Endothelial cell of umbilical vein (primary cell): ENCODE results near the gene UNC5C. TPM values are rescaled to one million over a fixed set of nuclear protein-coding genes. Genes with fewer than 3 reads are reported as not detected.

ENCODE experiments used
- BruUV-seq: library from RNA; stranded (reverse); fragments of 400-500 nt; replicated peaks from 2 replicates; lab custom pipeline; 2021; lab: Mats Ljungman, UMichigan
- CTCF ChIA-PET: fragments of 300-600, 350-600 bp; sonication (Branson Sonifier 250); formaldehyde crosslinking; loops from one replicate; lab custom pipeline; 2021; ENCODE audit warnings: antibody characterized with exemption, inconsistent platforms; lab: Charles Lee
- POLR2A ChIA-PET: fragments of 300-600, 350-600 bp; sonication (Branson Sonifier 250); formaldehyde crosslinking; loops from one replicate; lab custom pipeline; 2021; ENCODE audit warnings: antibody characterized with exemption, inconsistent platforms; lab: Charles Lee
- DNase-seq: peaks from one replicate; pipeline ENCODE4 v3.0.0-alpha.2; 2011; ENCODE audit warnings: low read depth, low spot score
- FAIRE-seq: peaks from 2 replicates; lab custom pipeline; 2011; peaks lifted over from hg19 to GRCh38; lab: Jason Lieb, UNC
- H2AFZ ChIP-seq: 2 replicates; pipeline ENCODE4 v1.6.0; 2012; ENCODE audit warnings: low read depth, low read length, control low read depth, inconsistent platforms
- H3K27ac ChIP-seq: 2 replicates; pipeline ENCODE4 v1.5.1; 2011; ENCODE audit warnings: low read depth, mild to moderate bottlenecking, control low read depth, low read length, moderate library complexity; ENCODE audit not compliant: insufficient read depth
- H3K27me3 ChIP-seq, 2 experiments: 2 replicates each; pipeline versions ENCODE4 v1.6.0 to v1.6.1; 2011; ENCODE audit warnings: low read length in 2 of 2, mixed read lengths in 1 of 2; ENCODE audit not compliant: control insufficient read depth in 2 of 2, insufficient read depth in 2 of 2
- H3K36me3 ChIP-seq, 2 experiments: 2 replicates in 1 of 2; 3 replicates in 1 of 2; pipeline ENCODE4 v1.5.1; 2011; ENCODE audit warnings: low read length in 2 of 2, mild to moderate bottlenecking in 1 of 2, moderate library complexity in 1 of 2; ENCODE audit not compliant: control insufficient read depth in 2 of 2, insufficient read depth in 2 of 2; ENCODE audit errors: extremely low read depth in 1 of 2
- H3K4me1 ChIP-seq: 3 replicates; pipeline ENCODE4 v1.5.1; 2011; ENCODE audit warnings: mild to moderate bottlenecking, low read length; ENCODE audit not compliant: control insufficient read depth, insufficient read depth; ENCODE audit errors: extremely low read depth
- H3K4me2 ChIP-seq: 2 replicates; pipeline ENCODE4 v1.6.1; 2011; ENCODE audit warnings: low read length, control low read depth, mixed read lengths; ENCODE audit not compliant: insufficient read depth
- H3K4me3 ChIP-seq, 3 experiments: fragments of 200-600 bp in 1 of 3; sonication (generic), shearing (Covaris generic) in 1 of 3; replicated peaks in 1 of 3; 2 replicates each; pipeline ENCODE4 v1.5.1; 2011 to 2016; ENCODE audit warnings: control low read depth in 3 of 3, low read length in 3 of 3, mild to moderate bottlenecking in 2 of 3, inconsistent platforms in 1 of 3, low read depth in 1 of 3, moderate library complexity in 1 of 3; ENCODE audit not compliant: insufficient read depth in 1 of 3
- H3K79me2 ChIP-seq: 2 replicates; pipeline ENCODE4 v1.6.0; 2012; ENCODE audit warnings: low read length, inconsistent platforms; ENCODE audit not compliant: control insufficient read depth, insufficient read depth
- H3K9ac ChIP-seq: replicated peaks from 2 replicates; pipeline ENCODE3; 2011; ENCODE audit warnings: low read length, control low read depth; ENCODE audit not compliant: insufficient read depth; ENCODE audit errors: extremely low read depth
- H3K9me1 ChIP-seq: replicated peaks from 3 replicates; pipeline ENCODE4 v1.6.0; 2011; ENCODE audit warnings: mild to moderate bottlenecking, low read length; ENCODE audit not compliant: control insufficient read depth, insufficient read depth; ENCODE audit errors: extremely low read depth
- H3K9me3 ChIP-seq: replicated peaks from 2 replicates; pipeline ENCODE4 v1.5.1; 2012; ENCODE audit warnings: low read length, inconsistent platforms; ENCODE audit not compliant: control insufficient read depth, insufficient read depth
- H4K20me1 ChIP-seq: replicated peaks from 2 replicates; pipeline ENCODE3; 2011; ENCODE audit warnings: mild to moderate bottlenecking, low read length; ENCODE audit not compliant: control insufficient read depth, insufficient read depth; ENCODE audit errors: extremely low read depth
- EZH2 ChIP-seq: IDR thresholded peaks from 2 replicates; pipeline ENCODE4 v1.6.1; 2012; ENCODE audit warnings: borderline replicate concordance, low read depth, mild to moderate bottlenecking, moderate library complexity, low read length, inconsistent platforms; ENCODE audit not compliant: severe bottlenecking
- FOS ChIP-seq: IDR thresholded peaks from 2 replicates; pipeline ENCODE4 v1.6.1; 2011; ENCODE audit warnings: mild to moderate bottlenecking, low read length, moderate library complexity, borderline replicate concordance; ENCODE audit not compliant: insufficient read depth
- GATA2 ChIP-seq: IDR thresholded peaks from 2 replicates; pipeline ENCODE4 v1.7.0; 2011; ENCODE audit warnings: low read depth, mild to moderate bottlenecking, moderate library complexity, mixed read lengths, low read length; ENCODE audit not compliant: insufficient read length, insufficient read depth
- JUN ChIP-seq: IDR thresholded peaks from 2 replicates; pipeline ENCODE4 v1.6.1; 2011; ENCODE audit warnings: borderline replicate concordance, low read depth; ENCODE audit not compliant: insufficient read length, insufficient read depth
- MAX ChIP-seq: IDR thresholded peaks from 2 replicates; pipeline ENCODE4 v1.6.1; 2011; ENCODE audit not compliant: insufficient read depth, insufficient read length
- MYC ChIP-seq: IDR thresholded peaks from one replicate; pipeline ENCODE4 v1.6.1; 2011; ENCODE audit warnings: mild to moderate bottlenecking, low read depth, low read length
- POLR2A ChIP-seq: IDR thresholded peaks from 2 replicates; pipeline ENCODE4 v1.6.1; 2012; ENCODE audit warnings: low read depth, mild to moderate bottlenecking, control low read depth, low read length
- POLR2AphosphoS5 ChIP-seq: IDR thresholded peaks from 2 replicates; pipeline ENCODE4 v1.6.1; 2012; ENCODE audit warnings: low read depth, mild to moderate bottlenecking, control low read depth, low read length, moderate library complexity; ENCODE audit not compliant: insufficient read depth
- dilution Hi-C: fragments of 300-500 bp; cut with MboI; formaldehyde crosslinking; loops from one replicate; pipeline ENCODE4 v1.15.0; 2019; ENCODE audit warnings: low sequenced_read_pairs; ENCODE audit not compliant: extremely low pct_ligation_motif_present
- intact Hi-C: fragments of 100-400 bp; cut with micrococcal nuclease; formaldehyde crosslinking; loops from one replicate; pipeline ENCODE4 v1.10.0; 2022
- polyA plus RNA-seq, 4 experiments: library from polyadenylated mRNA; depleted of rRNA in 3 of 4; stranded (reverse) in 3 of 4; unstranded in 1 of 4; fragments of >200 nt; gene quantifications; 2 replicates each; pipeline versions ENCODE4 v1.2.1 to v1.2.3, GENCODE V29; 2011 to 2012; ENCODE audit warnings: missing spikeins in 1 of 4
- total RNA-seq: library from RNA; stranded (reverse); gene quantifications from 2 replicates; pipeline ENCODE4 v1.2.3, GENCODE V29; 2021
- TF ChIP-seq, protein P1 (sequence below), 2 donors: IDR thresholded peaks; 1 replicate in 1 of 2; 2 replicates in 1 of 2; pipeline ENCODE4 v1.5.1; 2011; ENCODE audit warnings: low read length in 2 of 2, mild to moderate bottlenecking in 2 of 2, moderate library complexity in 2 of 2, control low read depth in 1 of 2, inconsistent platforms in 1 of 2, low read depth in 1 of 2; ENCODE audit not compliant: insufficient read depth in 1 of 2; ENCODE audit errors: extremely low read depth in 1 of 2

The UNC5C gene
- total and polyA plus RNA-seq, 2 donors (not counting 3 experiments of a cell fraction or from before 2014, with no cell fraction given) = 0.44 to 0.53 TPM

- Histone ChIP-seq H3K9me1 (no peaks in the 10 kb centered on the region), H3K36me3 (no peaks in the 10 kb centered on the region), H3K9ac (no peak overlapping the region), H3K4me3 (no peak overlapping the region), H3K4me1 (peaks cover 25% of the 10 kb centered on the region), H3K4me2 (no peak overlapping the region), H3K9me3 (no peaks in the 10 kb centered on the region), H3K79me2 (no peaks in the 10 kb centered on the region), H3K27ac (no peak overlapping the region), H3K27me3 (no peaks in the 10 kb centered on the region), H4K20me1 (no peaks in the 10 kb centered on the region), H2AFZ (no peak overlapping the region)
- no TSS peak for BruUV-seq
- ChIA-PET CTCF (no interaction called here), POLR2A (no interaction called here)
- TF ChIP-seq, protein P1, sequence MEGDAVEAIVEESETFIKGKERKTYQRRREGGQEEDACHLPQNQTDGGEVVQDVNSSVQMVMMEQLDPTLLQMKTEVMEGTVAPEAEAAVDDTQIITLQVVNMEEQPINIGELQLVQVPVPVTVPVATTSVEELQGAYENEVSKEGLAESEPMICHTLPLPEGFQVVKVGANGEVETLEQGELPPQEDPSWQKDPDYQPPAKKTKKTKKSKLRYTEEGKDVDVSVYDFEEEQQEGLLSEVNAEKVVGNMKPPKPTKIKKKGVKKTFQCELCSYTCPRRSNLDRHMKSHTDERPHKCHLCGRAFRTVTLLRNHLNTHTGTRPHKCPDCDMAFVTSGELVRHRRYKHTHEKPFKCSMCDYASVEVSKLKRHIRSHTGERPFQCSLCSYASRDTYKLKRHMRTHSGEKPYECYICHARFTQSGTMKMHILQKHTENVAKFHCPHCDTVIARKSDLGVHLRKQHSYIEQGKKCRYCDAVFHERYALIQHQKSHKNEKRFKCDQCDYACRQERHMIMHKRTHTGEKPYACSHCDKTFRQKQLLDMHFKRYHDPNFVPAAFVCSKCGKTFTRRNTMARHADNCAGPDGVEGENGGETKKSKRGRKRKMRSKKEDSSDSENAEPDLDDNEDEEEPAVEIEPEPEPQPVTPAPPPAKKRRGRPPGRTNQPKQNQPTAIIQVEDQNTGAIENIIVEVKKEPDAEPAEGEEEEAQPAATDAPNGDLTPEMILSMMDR (IDR thresholded peaks at IDR 0.05; ENCODE audit: extremely low read depth in 1 of 2, insufficient read depth in 1 of 2, low read depth in 1 of 2, low read length in 2 of 2) = no peak
- no peak for TF ChIP-seq MAX
- TF ChIP-seq POLR2AphosphoS5 = no peak
- no peak for TF ChIP-seq GATA2
- no peak for TF ChIP-seq MYC
- no peak for TF ChIP-seq POLR2A
- no peak for TF ChIP-seq JUN
- TF ChIP-seq FOS = no peak
- TF ChIP-seq EZH2 = no peak
- dilution Hi-C loops (no loop called here), intact Hi-C loops (loop anchor here (5.0 kb wide), 1 partner anchor 97 kb away; no protein-coding TSS in a partner anchor)
- DNase-seq (no peak), FAIRE-seq (no peak)
These were observed 283.9 kb downstream of the UNC5C start for GRCh38 chr4:95264843-95265242.
